ENCODE measurements around the gene KCNAB1. TPM values are rescaled to one million over a fixed set of nuclear protein-coding genes. Genes with fewer than 3 reads are reported as not detected.
A peak's percentile ranks its signal among the peaks of the same experiment; 100 is the strongest.

KCNAB1 gene
- total RNA-seq, 1 donor from 2014 or later = 2.4 TPM

- Histone ChIP-seq H3K36me3 (peaks cover 21% of the 10 kb centered on the region), H3K4me1 (no peaks in the 10 kb centered on the region), H3K27ac (replicated peaks) (no peak overlapping the region), H3K27me3 (ENCODE audit: low read depth) (no peaks in the 10 kb centered on the region), H3K4me3 (no peak overlapping the region), H3K9me3 (replicated peaks) (no peaks in the 10 kb centered on the region)
- DNase-seq = no peak
- intact Hi-C loops (cut with micrococcal nuclease) = no loop called here
- TF ChIP-seq, protein P1, sequence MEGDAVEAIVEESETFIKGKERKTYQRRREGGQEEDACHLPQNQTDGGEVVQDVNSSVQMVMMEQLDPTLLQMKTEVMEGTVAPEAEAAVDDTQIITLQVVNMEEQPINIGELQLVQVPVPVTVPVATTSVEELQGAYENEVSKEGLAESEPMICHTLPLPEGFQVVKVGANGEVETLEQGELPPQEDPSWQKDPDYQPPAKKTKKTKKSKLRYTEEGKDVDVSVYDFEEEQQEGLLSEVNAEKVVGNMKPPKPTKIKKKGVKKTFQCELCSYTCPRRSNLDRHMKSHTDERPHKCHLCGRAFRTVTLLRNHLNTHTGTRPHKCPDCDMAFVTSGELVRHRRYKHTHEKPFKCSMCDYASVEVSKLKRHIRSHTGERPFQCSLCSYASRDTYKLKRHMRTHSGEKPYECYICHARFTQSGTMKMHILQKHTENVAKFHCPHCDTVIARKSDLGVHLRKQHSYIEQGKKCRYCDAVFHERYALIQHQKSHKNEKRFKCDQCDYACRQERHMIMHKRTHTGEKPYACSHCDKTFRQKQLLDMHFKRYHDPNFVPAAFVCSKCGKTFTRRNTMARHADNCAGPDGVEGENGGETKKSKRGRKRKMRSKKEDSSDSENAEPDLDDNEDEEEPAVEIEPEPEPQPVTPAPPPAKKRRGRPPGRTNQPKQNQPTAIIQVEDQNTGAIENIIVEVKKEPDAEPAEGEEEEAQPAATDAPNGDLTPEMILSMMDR (IDR thresholded peaks at IDR 0.05; ENCODE audit: borderline replicate concordance) = no peak
Measured at GRCh38 chr3:156527060-156527459, 406.7 kb downstream of the KCNAB1 start.

- TF ChIP-seq, protein P1 (IDR thresholded peaks at IDR 0.05; ENCODE audit: borderline replicate concordance) = no peak
- Histone ChIP-seq H3K4me1 (peaks cover 35% of the 10 kb centered on the region), H3K27ac (replicated peaks) (no peak overlapping the region), H3K4me3 (no peak overlapping the region), H3K36me3 (peaks cover 17% of the 10 kb centered on the region), H3K27me3 (ENCODE audit: low read depth) (no peaks in the 10 kb centered on the region), H3K9me3 (replicated peaks) (no peaks in the 10 kb centered on the region)
- intact Hi-C loops (cut with micrococcal nuclease) = loop anchor here (10.0 kb wide), 1 partner anchor 554 kb away; no protein-coding TSS in a partner anchor
- no peak for DNase-seq
Measured at GRCh38 chr3:156530980-156531379, 410.6 kb downstream of the KCNAB1 start.

- DNase-seq = no peak
- Histone ChIP-seq H3K27ac (replicated peaks) (peak overlapping the region; percentile 79), H3K36me3 (peaks cover 20% of the 10 kb centered on the region), H3K4me1 (peaks cover 35% of the 10 kb centered on the region), H3K9me3 (replicated peaks) (no peaks in the 10 kb centered on the region), H3K27me3 (ENCODE audit: low read depth) (no peaks in the 10 kb centered on the region), H3K4me3 (no peak overlapping the region)
- TF ChIP-seq, protein P1 (IDR thresholded peaks at IDR 0.05; ENCODE audit: borderline replicate concordance) = no peak
- intact Hi-C loops (cut with micrococcal nuclease) = loop anchor here (10.0 kb wide), 1 partner anchor 552 kb away; no protein-coding TSS in a partner anchor
Measured at GRCh38 chr3:156532730-156533129, 412.4 kb downstream of the KCNAB1 start.

GRCh38 chr3:156533205-156533604, 412.8 kb downstream of the KCNAB1 start:
- TF ChIP-seq, protein P1 (IDR thresholded peaks at IDR 0.05; ENCODE audit: borderline replicate concordance) = no peak
- DNase-seq = no peak
- Histone ChIP-seq H3K9me3 (replicated peaks) (no peaks in the 10 kb centered on the region), H3K4me1 (peaks cover 35% of the 10 kb centered on the region), H3K4me3 (no peak overlapping the region), H3K27me3 (ENCODE audit: low read depth) (no peaks in the 10 kb centered on the region), H3K36me3 (peaks cover 19% of the 10 kb centered on the region), H3K27ac (replicated peaks) (peak overlapping the region; percentile 79)
- intact Hi-C loops (cut with micrococcal nuclease) = loop anchor here (10.0 kb wide), 1 partner anchor 552 kb away; no protein-coding TSS in a partner anchor

- TF ChIP-seq, protein P1 (IDR thresholded peaks at IDR 0.05; ENCODE audit: borderline replicate concordance) = peak; percentile 38
- peaks cover 33% of the 10 kb centered on the region for H3K36me3 ChIP-seq
- H3K4me1 ChIP-seq = peaks cover 35% of the 10 kb centered on the region
Measured at GRCh38 chr3:156535162-156535627, 414.8 kb downstream of the KCNAB1 start.

More at GRCh38 chr3:156535162-156535627, 414.8 kb downstream of the KCNAB1 start:
- Histone ChIP-seq H3K27me3 (ENCODE audit: low read depth) (no peaks in the 10 kb centered on the region), H3K27ac (replicated peaks) (peak overlapping the region; percentile 79), H3K4me3 (no peak overlapping the region), H3K9me3 (replicated peaks) (no peaks in the 10 kb centered on the region)
- intact Hi-C loops (cut with micrococcal nuclease) = loop anchor here (10.0 kb wide), 1 partner anchor 550 kb away; no protein-coding TSS in a partner anchor
- DNase-seq = peak; percentile 52
